A673 (cell line): ENCODE results near the gene HVCN1.

Experiments
- EZH2 ChIP-seq: fragments of 200-600 bp; sonication (generic); IDR thresholded peaks from 2 replicates; pipeline ENCODE4 v1.6.1; 2017; ENCODE audit warnings: borderline replicate concordance, low read depth, mild to moderate bottlenecking, mixed read lengths, antibody characterized with exemption, low read length; ENCODE audit not compliant: poor library complexity, severe bottlenecking
- TF ChIP-seq, protein P1 (sequence below): fragments of 300-800, 200-600 bp; sonication (generic); conservative IDR thresholded peaks from 2 replicates; pipeline ENCODE4 v1.5.1; 2017; ENCODE audit warnings: low read depth, mild to moderate bottlenecking, antibody characterized with exemption, low read length, moderate library complexity, mixed read lengths

- TF ChIP-seq EZH2: no peak
- TF ChIP-seq, protein P1, sequence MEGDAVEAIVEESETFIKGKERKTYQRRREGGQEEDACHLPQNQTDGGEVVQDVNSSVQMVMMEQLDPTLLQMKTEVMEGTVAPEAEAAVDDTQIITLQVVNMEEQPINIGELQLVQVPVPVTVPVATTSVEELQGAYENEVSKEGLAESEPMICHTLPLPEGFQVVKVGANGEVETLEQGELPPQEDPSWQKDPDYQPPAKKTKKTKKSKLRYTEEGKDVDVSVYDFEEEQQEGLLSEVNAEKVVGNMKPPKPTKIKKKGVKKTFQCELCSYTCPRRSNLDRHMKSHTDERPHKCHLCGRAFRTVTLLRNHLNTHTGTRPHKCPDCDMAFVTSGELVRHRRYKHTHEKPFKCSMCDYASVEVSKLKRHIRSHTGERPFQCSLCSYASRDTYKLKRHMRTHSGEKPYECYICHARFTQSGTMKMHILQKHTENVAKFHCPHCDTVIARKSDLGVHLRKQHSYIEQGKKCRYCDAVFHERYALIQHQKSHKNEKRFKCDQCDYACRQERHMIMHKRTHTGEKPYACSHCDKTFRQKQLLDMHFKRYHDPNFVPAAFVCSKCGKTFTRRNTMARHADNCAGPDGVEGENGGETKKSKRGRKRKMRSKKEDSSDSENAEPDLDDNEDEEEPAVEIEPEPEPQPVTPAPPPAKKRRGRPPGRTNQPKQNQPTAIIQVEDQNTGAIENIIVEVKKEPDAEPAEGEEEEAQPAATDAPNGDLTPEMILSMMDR: no peak
Measured at GRCh38 chr12:110627500-110628195, 61.3 kb downstream of the HVCN1 start.
